ES-I3 (cell line): Measurements from ENCODE around the gene KRT7.

ENCODE experiments used
- H3K36me3 ChIP-seq: 2 replicates; pipeline ENCODE4 v1.6.1; 2013; ENCODE audit warnings: mild to moderate bottlenecking, low read length, control low read depth, moderate library complexity; ENCODE audit not compliant: insufficient read depth
- H3K4me1 ChIP-seq: 2 replicates; pipeline ENCODE4 v1.6.1; 2013; ENCODE audit warnings: mild to moderate bottlenecking, control low read depth, low read length; ENCODE audit not compliant: insufficient read depth
- H3K9ac ChIP-seq: 2 replicates; pipeline ENCODE4 v1.6.1; 2013; ENCODE audit warnings: low read depth, mild to moderate bottlenecking, low read length, moderate library complexity
- H3K9me3 ChIP-seq: 2 replicates; pipeline ENCODE4 v1.6.1; 2013; ENCODE audit warnings: mild to moderate bottlenecking, low read length, moderate library complexity; ENCODE audit not compliant: control insufficient read depth, insufficient read depth

KRT7 gene

DNA sequence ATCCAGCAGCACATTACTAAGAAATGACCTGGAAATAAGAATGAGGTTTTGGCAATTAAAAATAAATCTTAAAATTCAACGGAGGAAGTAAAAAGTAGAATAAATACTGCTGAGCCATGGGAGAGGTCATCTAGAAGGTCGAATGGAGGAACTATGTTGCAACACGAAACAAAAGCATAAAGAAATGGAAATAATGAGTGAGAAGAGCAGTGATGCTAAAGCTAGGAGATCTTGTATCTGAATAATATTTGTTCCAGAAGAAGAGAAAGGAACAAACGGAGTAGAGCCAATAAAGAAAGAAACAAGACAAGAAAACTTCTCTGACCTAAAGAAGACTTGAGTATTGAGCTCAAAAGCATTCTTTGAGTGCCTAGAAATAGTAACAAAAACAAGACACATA lies 6.6 kb upstream of the KRT7 start:
- Histone ChIP-seq H3K9me3 (no peaks in the 10 kb centered on the region), H3K36me3 (no peaks in the 10 kb centered on the region), H3K4me1 (peaks cover 10% of the 10 kb centered on the region), H3K9ac (no peak overlapping the region)

- Histone ChIP-seq H3K36me3 (no peaks in the 10 kb centered on the region), H3K4me1 (peaks cover 20% of the 10 kb centered on the region), H3K9ac (no peak overlapping the region), H3K9me3 (no peaks in the 10 kb centered on the region)
Measured at GRCh38 chr12:52227606-52228166, 5.4 kb upstream of the KRT7 start.

GRCh38 chr12:52228366-52228765 lies 4.7 kb upstream of the KRT7 start:
- Histone ChIP-seq H3K4me1 (peaks cover 20% of the 10 kb centered on the region), H3K36me3 (no peaks in the 10 kb centered on the region), H3K9ac (no peak overlapping the region), H3K9me3 (no peaks in the 10 kb centered on the region)

GRCh38 chr12:52228931-52229330 lies 4.1 kb upstream of the KRT7 start:
- peaks cover 20% of the 10 kb centered on the region for H3K4me1 ChIP-seq
- H3K9me3 ChIP-seq = no peaks in the 10 kb centered on the region
- H3K36me3 ChIP-seq = no peaks in the 10 kb centered on the region
- no peak overlapping the region for H3K9ac ChIP-seq

DNA sequence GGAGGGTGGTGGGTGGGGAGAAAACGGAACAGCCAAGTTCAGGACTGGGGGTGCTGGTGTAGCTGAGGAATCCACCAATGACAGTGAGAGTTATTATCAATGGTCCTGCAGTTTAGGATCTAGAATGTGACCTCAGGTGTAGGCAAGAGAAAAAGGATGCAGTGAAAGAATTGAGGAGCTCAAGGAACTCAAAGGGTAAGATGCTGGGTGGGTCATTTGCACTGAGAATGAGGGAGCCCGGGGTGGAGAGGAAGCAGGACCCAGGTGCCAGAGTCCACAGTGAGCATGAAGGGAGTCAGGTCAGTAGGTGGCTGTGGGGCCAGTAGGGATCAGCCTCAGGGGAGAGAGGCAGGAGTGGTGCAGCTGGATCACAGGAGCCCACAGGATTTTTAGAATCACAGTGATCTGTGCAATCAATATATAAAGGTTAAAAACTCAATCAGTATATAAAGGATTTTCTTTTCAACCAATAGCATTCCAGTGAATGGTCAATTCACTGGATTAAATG lies 3.2 kb upstream of the KRT7 start:
- peaks cover 20% of the 10 kb centered on the region for H3K4me1 ChIP-seq
- no peak overlapping the region for H3K9ac ChIP-seq
- H3K36me3 ChIP-seq = no peaks in the 10 kb centered on the region
- H3K9me3 ChIP-seq = no peaks in the 10 kb centered on the region

DNA sequence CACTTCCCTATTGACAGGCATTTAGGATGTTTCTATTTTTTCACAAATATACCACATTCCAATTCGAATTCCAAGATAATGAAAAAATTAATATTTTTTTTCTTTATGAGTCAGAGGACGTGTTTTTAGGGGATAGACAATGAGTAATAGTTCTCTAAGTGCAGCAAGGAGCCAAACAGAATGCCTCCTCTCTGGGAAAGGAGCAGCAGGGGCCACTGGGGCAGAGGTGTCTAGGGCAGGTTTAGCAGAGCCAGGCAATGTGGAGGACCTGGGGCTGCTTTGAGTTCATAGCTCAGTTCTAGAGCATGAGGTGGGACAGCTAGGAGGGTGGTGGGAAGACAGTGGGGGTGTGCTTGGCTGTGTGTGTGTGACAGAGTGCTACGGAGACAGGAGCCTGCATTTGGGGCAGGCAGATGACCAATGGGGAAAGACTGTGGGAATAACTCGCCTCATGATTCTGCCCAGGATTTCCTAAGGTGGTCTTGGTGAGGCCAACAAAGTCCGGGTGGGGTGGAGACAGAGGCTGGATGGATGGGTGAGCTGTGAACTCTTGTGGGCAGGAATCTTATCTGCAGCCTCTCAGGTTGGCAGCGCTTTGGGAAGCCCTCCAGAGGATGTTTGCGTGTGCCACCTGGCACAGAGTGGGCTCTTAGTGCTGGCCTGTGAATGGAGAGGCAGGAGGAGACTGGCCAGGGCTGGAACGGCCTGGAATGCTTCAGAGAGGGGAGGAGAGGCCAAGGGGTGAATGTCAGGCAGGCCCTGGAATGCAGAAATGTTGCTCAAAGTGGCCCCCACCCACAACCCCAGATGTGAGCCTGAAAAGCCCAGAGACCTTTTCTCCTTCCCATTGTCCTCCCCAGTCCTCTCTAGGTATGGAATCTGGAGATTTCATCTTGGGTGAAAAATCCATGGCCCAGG lies 2.4 kb upstream of the KRT7 start:
- Histone ChIP-seq H3K9me3 (no peaks in the 10 kb centered on the region), H3K4me1 (peaks cover 20% of the 10 kb centered on the region), H3K36me3 (no peaks in the 10 kb centered on the region), H3K9ac (no peak overlapping the region)

GRCh38 chr12:52231305-52232202 lies 1.5 kb upstream of the KRT7 start:
- peaks cover 20% of the 10 kb centered on the region for H3K4me1 ChIP-seq
- H3K9me3 ChIP-seq = no peaks in the 10 kb centered on the region
- H3K36me3 ChIP-seq = no peaks in the 10 kb centered on the region
- H3K9ac ChIP-seq = no peak overlapping the region

DNA sequence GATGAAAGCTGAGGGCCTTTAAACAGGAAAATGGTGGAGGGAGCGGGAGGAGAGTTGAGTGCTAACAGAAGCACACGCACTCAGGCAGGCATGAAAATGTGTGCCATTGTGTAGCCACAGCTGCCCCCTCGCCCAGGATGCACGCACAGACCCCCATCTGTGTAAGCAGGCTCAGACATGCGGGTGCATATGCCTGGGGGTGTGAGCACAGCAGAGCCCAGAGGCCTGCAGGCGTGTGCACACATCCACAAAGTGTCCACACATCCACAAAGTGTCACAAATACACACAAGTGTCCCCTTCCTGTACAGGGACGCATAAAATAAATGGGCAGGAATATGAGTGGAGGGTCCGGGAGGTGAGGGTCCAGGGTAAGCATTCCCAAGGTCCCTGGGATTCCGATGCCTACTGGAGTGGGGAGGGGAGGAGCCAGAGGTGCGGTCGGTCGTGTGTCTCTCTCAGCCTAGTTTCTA lies 805 bp upstream of the KRT7 start:
- no peaks in the 10 kb centered on the region for H3K36me3 ChIP-seq
- peaks cover 20% of the 10 kb centered on the region for H3K4me1 ChIP-seq
- no peaks in the 10 kb centered on the region for H3K9me3 ChIP-seq
- H3K9ac ChIP-seq = peak overlapping the region; percentile 39; the same call in 1 of the 2 replicates

GRCh38 chr12:52233462-52234207 lies 592 bp downstream of the KRT7 start:
- Histone ChIP-seq H3K4me1 (peaks cover 25% of the 10 kb centered on the region), H3K36me3 (no peaks in the 10 kb centered on the region), H3K9me3 (no peaks in the 10 kb centered on the region), H3K9ac (peak overlapping the region; percentile 39; the same call in 1 of the 2 replicates)

- Histone ChIP-seq H3K4me1 (peaks cover 25% of the 10 kb centered on the region), H3K36me3 (no peaks in the 10 kb centered on the region), H3K9ac (no peak overlapping the region)
Measured at GRCh38 chr12:52234223-52234810, 1.3 kb downstream of the KRT7 start.

GRCh38 chr12:52235001-52235764 lies 2.1 kb downstream of the KRT7 start:
- no peak overlapping the region for H3K9ac ChIP-seq
- peaks cover 25% of the 10 kb centered on the region for H3K4me1 ChIP-seq

More at GRCh38 chr12:52234223-52234810, 1.3 kb downstream of the KRT7 start:
- H3K9me3 ChIP-seq = no peaks in the 10 kb centered on the region

DNA sequence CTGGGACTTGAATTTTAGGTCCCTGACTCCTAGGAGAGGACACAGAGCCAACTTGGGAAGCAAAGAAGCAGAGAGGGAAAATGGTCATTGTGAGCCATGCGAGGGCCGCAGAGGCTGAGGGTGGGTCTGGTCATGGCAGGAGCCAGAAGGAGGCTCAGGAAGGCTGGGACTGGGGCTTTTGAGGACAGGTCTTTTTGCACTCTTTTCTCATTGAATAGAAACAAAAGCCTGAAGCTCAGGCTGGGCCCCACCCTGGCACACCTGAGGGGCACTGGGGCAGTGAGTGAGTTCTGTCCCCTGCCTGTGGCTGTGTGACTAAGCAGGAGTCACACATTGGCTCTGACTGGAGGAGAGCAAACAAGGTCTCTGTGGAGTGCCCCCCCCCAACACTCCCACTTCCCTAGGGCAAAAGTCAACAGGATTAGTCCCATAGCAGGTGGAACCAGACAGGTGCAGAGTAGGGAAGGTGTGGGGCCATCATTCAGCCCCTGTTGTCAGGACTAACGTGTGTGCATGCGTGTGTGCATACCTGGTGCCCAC lies 2.8 kb downstream of the KRT7 start:
- Histone ChIP-seq H3K9ac (no peak overlapping the region), H3K9me3 (no peaks in the 10 kb centered on the region), H3K4me1 (peaks cover 20% of the 10 kb centered on the region), H3K36me3 (no peaks in the 10 kb centered on the region)

More at GRCh38 chr12:52235001-52235764, 2.1 kb downstream of the KRT7 start:
- Histone ChIP-seq H3K9me3 (no peaks in the 10 kb centered on the region), H3K36me3 (no peaks in the 10 kb centered on the region)
